Dendritic cell treated with granulocyte-macrophage colony-stimulating factor and Interleukin-4, amounts not matched to agents 40 ng/mL and 50 ng/mL, for 4 days (primary cell): ENCODE measurements around the gene SERGEF.

Source experiments
- H3K27ac Mint-ChIP-seq: one replicate; pipeline ENCODE4 v1.8.0; 2022; ENCODE audit warnings: mild to moderate bottlenecking, mixed read lengths
- H3K27me3 Mint-ChIP-seq: one replicate; pipeline ENCODE4 v1.8.0; 2022; ENCODE audit warnings: mild to moderate bottlenecking, mixed read lengths
- H3K36me3 Mint-ChIP-seq: one replicate; pipeline ENCODE4 v1.8.0; 2022; ENCODE audit warnings: low read depth, mixed read lengths
- H3K4me1 Mint-ChIP-seq: one replicate; pipeline ENCODE4 v1.8.0; 2022; ENCODE audit warnings: low read depth, mixed read lengths
- H3K4me3 Mint-ChIP-seq: one replicate; pipeline ENCODE4 v1.8.0; 2022; ENCODE audit warnings: mild to moderate bottlenecking, moderate library complexity, mixed read lengths
- H3K9me3 Mint-ChIP-seq: one replicate; pipeline ENCODE4 v1.8.0; 2022; ENCODE audit warnings: mixed read lengths
- intact Hi-C: fragments of 100-400 bp; cut with micrococcal nuclease; formaldehyde crosslinking; loops from one replicate; pipeline ENCODE4 v1.15.0; 2022

Gene SERGEF

GRCh38 chr11:17927041-17927440 is 85.8 kb downstream of the SERGEF start:
- H3K4me3 Mint-ChIP-seq, result no peak overlapping the region
- H3K27me3 Mint-ChIP-seq, result no peaks in the 10 kb centered on the region
- intact Hi-C loops, result no loop called here
- H3K9me3 Mint-ChIP-seq, result no peaks in the 10 kb centered on the region
- H3K27ac Mint-ChIP-seq, result no peak overlapping the region
- peaks cover 17% of the 10 kb centered on the region for H3K4me1 Mint-ChIP-seq
- peaks cover 36% of the 10 kb centered on the region for H3K36me3 Mint-ChIP-seq

GRCh38 chr11:17924713-17925112 is 88.1 kb downstream of the SERGEF start:
- Mint-ChIP-seq H3K27me3 (no peaks in the 10 kb centered on the region), H3K9me3 (no peaks in the 10 kb centered on the region), H3K4me1 (peaks cover 35% of the 10 kb centered on the region), H3K4me3 (no peak overlapping the region), H3K36me3 (peaks cover 36% of the 10 kb centered on the region), H3K27ac (peak overlapping the region; percentile 5)
- intact Hi-C loops, result loop anchor here (5.0 kb wide), 1 partner anchor 327 kb away; no protein-coding TSS in a partner anchor

- H3K36me3 Mint-ChIP-seq, result peaks cover 45% of the 10 kb centered on the region
- intact Hi-C loops, result loop anchor here (5.0 kb wide), 1 partner anchor 326 kb away; no protein-coding TSS in a partner anchor
- H3K27me3 Mint-ChIP-seq, result no peaks in the 10 kb centered on the region
- H3K9me3 Mint-ChIP-seq, result no peaks in the 10 kb centered on the region
- no peak overlapping the region for H3K4me3 Mint-ChIP-seq
- H3K27ac Mint-ChIP-seq, result peak overlapping the region; percentile 24
- H3K4me1 Mint-ChIP-seq, result peaks cover 40% of the 10 kb centered on the region
Observed at GRCh38 chr11:17923217-17923616, 89.6 kb downstream of the SERGEF start.

- H3K36me3 Mint-ChIP-seq, result peaks cover 44% of the 10 kb centered on the region
Observed at GRCh38 chr11:17922416-17922788, 90.4 kb downstream of the SERGEF start.

GRCh38 chr11:17921659-17922415 is 91.0 kb downstream of the SERGEF start:
- Mint-ChIP-seq H3K27me3 (no peaks in the 10 kb centered on the region), H3K4me1 (peaks cover 40% of the 10 kb centered on the region), H3K36me3 (peaks cover 42% of the 10 kb centered on the region), H3K27ac (peak overlapping the region; percentile 33), H3K9me3 (no peaks in the 10 kb centered on the region), H3K4me3 (no peak overlapping the region)
- intact Hi-C loops, result loop anchor here (5.0 kb wide), 1 partner anchor 325 kb away; no protein-coding TSS in a partner anchor

More at GRCh38 chr11:17922416-17922788, 90.4 kb downstream of the SERGEF start:
- intact Hi-C loops, result loop anchor here (5.0 kb wide), 1 partner anchor 325 kb away; no protein-coding TSS in a partner anchor
- Mint-ChIP-seq H3K9me3 (no peaks in the 10 kb centered on the region), H3K4me1 (peaks cover 40% of the 10 kb centered on the region), H3K27me3 (no peaks in the 10 kb centered on the region), H3K4me3 (no peak overlapping the region), H3K27ac (peak overlapping the region; percentile 33)

- peaks cover 34% of the 10 kb centered on the region for H3K4me1 Mint-ChIP-seq
- intact Hi-C loops, result no loop called here
- no peaks in the 10 kb centered on the region for H3K27me3 Mint-ChIP-seq
- no peak overlapping the region for H3K4me3 Mint-ChIP-seq
- H3K9me3 Mint-ChIP-seq, result no peaks in the 10 kb centered on the region
- peaks cover 19% of the 10 kb centered on the region for H3K36me3 Mint-ChIP-seq
- no peak overlapping the region for H3K27ac Mint-ChIP-seq
Observed at GRCh38 chr11:17918049-17918605, 94.7 kb downstream of the SERGEF start.

GRCh38 chr11:17917556-17917955 is 95.3 kb downstream of the SERGEF start:
- H3K36me3 Mint-ChIP-seq, result peaks cover 15% of the 10 kb centered on the region
- intact Hi-C loops, result no loop called here
- H3K27me3 Mint-ChIP-seq, result no peaks in the 10 kb centered on the region
- H3K9me3 Mint-ChIP-seq, result no peaks in the 10 kb centered on the region
- peaks cover 29% of the 10 kb centered on the region for H3K4me1 Mint-ChIP-seq
- no peak overlapping the region for H3K4me3 Mint-ChIP-seq
- H3K27ac Mint-ChIP-seq, result no peak overlapping the region

- Mint-ChIP-seq H3K27ac (no peak overlapping the region), H3K27me3 (no peaks in the 10 kb centered on the region), H3K4me1 (peaks cover 9% of the 10 kb centered on the region), H3K4me3 (no peak overlapping the region), H3K9me3 (no peaks in the 10 kb centered on the region), H3K36me3 (peaks cover 17% of the 10 kb centered on the region)
- intact Hi-C loops, result no loop called here
Observed at GRCh38 chr11:17915500-17916143, 97.2 kb downstream of the SERGEF start.

- Mint-ChIP-seq H3K27me3 (no peaks in the 10 kb centered on the region), H3K27ac (no peak overlapping the region), H3K9me3 (no peaks in the 10 kb centered on the region), H3K4me1 (peaks cover 6% of the 10 kb centered on the region), H3K4me3 (no peak overlapping the region), H3K36me3 (peaks cover 23% of the 10 kb centered on the region)
- intact Hi-C loops, result no loop called here
Observed at GRCh38 chr11:17914957-17915356, 97.9 kb downstream of the SERGEF start.

GRCh38 chr11:17907046-17907445 is 105.8 kb downstream of the SERGEF start:
- Mint-ChIP-seq H3K9me3 (no peaks in the 10 kb centered on the region), H3K27ac (no peak overlapping the region), H3K27me3 (no peaks in the 10 kb centered on the region), H3K4me1 (no peaks in the 10 kb centered on the region), H3K36me3 (peaks cover 9% of the 10 kb centered on the region), H3K4me3 (no peak overlapping the region)
- intact Hi-C loops, result no loop called here

GRCh38 chr11:17906436-17906835 is 106.4 kb downstream of the SERGEF start:
- Mint-ChIP-seq H3K27ac (no peak overlapping the region), H3K27me3 (no peaks in the 10 kb centered on the region), H3K4me3 (no peak overlapping the region), H3K4me1 (no peaks in the 10 kb centered on the region), H3K9me3 (no peaks in the 10 kb centered on the region), H3K36me3 (peaks cover 9% of the 10 kb centered on the region)
- intact Hi-C loops, result no loop called here

GRCh38 chr11:17905477-17905876 is 107.4 kb downstream of the SERGEF start:
- intact Hi-C loops, result no loop called here
- Mint-ChIP-seq H3K4me3 (no peak overlapping the region), H3K27me3 (no peaks in the 10 kb centered on the region), H3K36me3 (peaks cover 5% of the 10 kb centered on the region), H3K9me3 (no peaks in the 10 kb centered on the region), H3K27ac (no peak overlapping the region), H3K4me1 (no peaks in the 10 kb centered on the region)

- Mint-ChIP-seq H3K36me3 (no peaks in the 10 kb centered on the region), H3K4me1 (no peaks in the 10 kb centered on the region), H3K4me3 (no peak overlapping the region), H3K27me3 (no peaks in the 10 kb centered on the region), H3K9me3 (no peaks in the 10 kb centered on the region), H3K27ac (no peak overlapping the region)
- intact Hi-C loops, result no loop called here
Observed at GRCh38 chr11:17901481-17901880, 111.4 kb downstream of the SERGEF start.

- no peak overlapping the region for H3K27ac Mint-ChIP-seq
- no peaks in the 10 kb centered on the region for H3K27me3 Mint-ChIP-seq
- H3K4me1 Mint-ChIP-seq, result no peaks in the 10 kb centered on the region
- intact Hi-C loops, result no loop called here
- H3K9me3 Mint-ChIP-seq, result no peaks in the 10 kb centered on the region
- no peak overlapping the region for H3K4me3 Mint-ChIP-seq
- H3K36me3 Mint-ChIP-seq, result no peaks in the 10 kb centered on the region
Observed at GRCh38 chr11:17898782-17899181, 114.1 kb downstream of the SERGEF start.
